ENCODE measurements around the gene IFNL2. TPM values are rescaled to one million over a fixed set of nuclear protein-coding genes. Genes with fewer than 3 reads are reported as not detected.

The IFNL2 gene
- total RNA-seq, 4 donors from 2014 or later = not detected

DNA sequence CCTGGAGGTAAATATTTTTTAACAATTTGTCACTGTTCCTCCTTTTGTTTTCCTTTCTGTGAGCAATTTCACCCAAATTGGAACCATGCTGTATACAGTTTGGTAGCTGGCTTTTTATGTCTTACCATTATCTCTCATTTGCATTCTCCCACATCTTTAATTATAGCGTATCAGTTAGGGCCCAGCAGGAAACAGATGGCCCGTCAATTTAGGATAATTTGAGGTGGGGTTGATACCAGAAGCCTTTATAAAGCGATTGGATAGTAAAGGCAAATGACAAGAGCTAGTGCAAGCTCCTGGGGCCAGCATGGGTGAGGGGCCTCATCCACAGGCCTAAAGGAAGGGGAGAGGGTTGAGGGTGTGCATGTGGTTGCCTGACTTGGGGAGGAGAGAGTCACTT is 15.7 kb upstream of the IFNL2 start:
- intact Hi-C loops (cut with DNase I; ENCODE audit: low total_unique reads) = no loop called here

DNA sequence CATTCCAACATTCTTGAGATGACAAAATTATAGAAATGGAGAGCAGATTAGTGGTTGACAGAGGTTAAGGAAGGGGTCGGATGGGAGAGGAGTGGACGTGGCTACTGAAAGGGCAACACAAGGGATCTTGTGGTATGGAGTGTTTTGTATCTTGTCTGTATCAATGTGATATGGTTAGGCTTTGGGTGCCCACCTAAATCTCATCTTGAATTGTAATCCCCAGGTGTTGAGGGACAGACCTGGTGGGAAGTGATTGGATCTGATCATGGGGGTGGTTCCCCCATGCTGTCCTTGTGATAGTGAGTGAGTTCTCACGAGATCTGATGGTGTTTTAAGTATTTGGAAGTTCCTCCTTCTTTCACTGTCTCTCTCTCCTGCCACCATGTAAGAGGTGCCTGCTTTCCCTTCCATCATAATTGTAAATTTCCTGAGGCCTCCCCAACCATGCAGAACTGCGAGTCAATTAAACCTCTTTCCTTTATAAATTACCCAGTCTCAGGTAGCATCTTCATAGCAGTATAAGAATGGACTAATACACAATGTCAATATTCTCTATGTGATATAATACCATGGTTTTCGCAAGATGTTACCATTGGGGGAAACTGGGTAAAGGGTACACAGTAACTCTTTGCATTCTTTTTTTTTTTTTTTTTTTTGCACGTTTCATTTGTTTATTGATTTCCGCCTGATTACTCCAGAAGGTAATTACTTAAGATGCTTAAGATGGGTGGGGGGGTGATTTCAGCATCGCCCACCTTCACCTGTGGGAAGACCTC is 14.6 kb upstream of the IFNL2 start:
- WGBS, 2 donors = 82 to 90% methylated on average over 8 of the region's 8 CpGs
- TF ChIP-seq, protein P1, sequence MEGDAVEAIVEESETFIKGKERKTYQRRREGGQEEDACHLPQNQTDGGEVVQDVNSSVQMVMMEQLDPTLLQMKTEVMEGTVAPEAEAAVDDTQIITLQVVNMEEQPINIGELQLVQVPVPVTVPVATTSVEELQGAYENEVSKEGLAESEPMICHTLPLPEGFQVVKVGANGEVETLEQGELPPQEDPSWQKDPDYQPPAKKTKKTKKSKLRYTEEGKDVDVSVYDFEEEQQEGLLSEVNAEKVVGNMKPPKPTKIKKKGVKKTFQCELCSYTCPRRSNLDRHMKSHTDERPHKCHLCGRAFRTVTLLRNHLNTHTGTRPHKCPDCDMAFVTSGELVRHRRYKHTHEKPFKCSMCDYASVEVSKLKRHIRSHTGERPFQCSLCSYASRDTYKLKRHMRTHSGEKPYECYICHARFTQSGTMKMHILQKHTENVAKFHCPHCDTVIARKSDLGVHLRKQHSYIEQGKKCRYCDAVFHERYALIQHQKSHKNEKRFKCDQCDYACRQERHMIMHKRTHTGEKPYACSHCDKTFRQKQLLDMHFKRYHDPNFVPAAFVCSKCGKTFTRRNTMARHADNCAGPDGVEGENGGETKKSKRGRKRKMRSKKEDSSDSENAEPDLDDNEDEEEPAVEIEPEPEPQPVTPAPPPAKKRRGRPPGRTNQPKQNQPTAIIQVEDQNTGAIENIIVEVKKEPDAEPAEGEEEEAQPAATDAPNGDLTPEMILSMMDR (IDR thresholded peaks at IDR 0.05) = no peak
- TF ChIP-seq POLR2A (IDR thresholded peaks at IDR 0.05) = no peak
- intact Hi-C loops (cut with DNase I; ENCODE audit: low total_unique reads) = no loop called here
- DNase-seq (ENCODE audit: low spot score in 2 of 2) = no peak
- H3K4me3 ChIP-seq (ENCODE audit: low read depth, poor library complexity, severe bottlenecking) = no peak overlapping the region

More for the DNA sequence above, 15.7 kb upstream of the IFNL2 start:
- WGBS, 2 donors = 52 to 70% methylated on average over 3 of the region's 3 CpGs
- TF ChIP-seq, protein P1 (IDR thresholded peaks at IDR 0.05) = no peak
- no peak for TF ChIP-seq POLR2A (IDR thresholded peaks at IDR 0.05)
- DNase-seq (ENCODE audit: low spot score in 2 of 2) = no peak
- no peak overlapping the region for H3K4me3 ChIP-seq (ENCODE audit: low read depth, poor library complexity, severe bottlenecking)

DNA sequence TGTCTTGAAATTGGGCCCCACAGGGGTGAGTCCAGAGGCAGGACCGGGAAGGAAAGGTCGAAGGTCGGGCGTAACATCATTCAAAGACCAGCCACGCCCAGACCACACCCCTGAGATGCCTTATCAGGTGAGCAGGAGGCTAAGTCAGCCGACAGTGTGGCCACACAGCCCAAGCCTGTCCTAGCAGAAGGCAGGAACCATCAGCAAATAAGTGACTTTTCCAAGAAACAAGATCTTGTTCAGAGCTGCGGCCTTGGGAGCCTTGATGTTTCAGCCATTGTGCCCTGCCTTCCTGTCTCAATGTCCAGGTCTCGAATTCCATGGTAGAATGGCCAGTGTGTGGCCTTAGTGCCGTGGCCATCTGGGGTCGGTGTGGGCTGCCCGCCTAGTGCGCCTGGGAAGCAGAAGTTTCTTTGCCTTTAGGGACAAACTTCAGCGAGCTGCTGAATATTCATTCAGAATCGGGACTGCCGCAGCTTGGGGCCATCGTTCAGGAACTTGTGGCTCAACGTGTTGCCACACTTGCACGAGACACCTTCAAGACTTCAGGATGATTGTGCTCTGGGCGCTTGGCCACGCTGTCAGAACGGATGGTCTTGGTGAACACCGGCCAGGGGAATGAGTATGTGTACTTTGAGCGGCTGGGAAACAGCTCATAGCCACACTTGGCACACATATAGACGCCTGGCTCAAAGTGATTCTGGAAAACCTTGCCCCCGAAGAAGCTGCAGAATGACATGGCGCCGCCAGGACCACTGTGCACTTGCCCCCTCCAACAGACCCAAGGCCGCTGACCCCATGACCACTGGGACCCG is 13.5 kb upstream of the IFNL2 start:
- H3K4me3 ChIP-seq (ENCODE audit: low read depth, poor library complexity, severe bottlenecking) = no peak overlapping the region
- TF ChIP-seq, protein P1 (IDR thresholded peaks at IDR 0.05) = no peak
- TF ChIP-seq POLR2A (IDR thresholded peaks at IDR 0.05) = no peak
- intact Hi-C loops (cut with DNase I; ENCODE audit: low total_unique reads) = no loop called here
- 78 to 80% methylated on average over 26 to 29 of the region's 29 CpGs for WGBS, 2 donors
- no peak for DNase-seq (ENCODE audit: low spot score in 2 of 2)

GRCh38 chr19:39257227-39257626 is 11.0 kb upstream of the IFNL2 start:
- no peak for DNase-seq (ENCODE audit: low spot score in 2 of 2)
- 96% methylated on average over 4 of the region's 4 CpGs for WGBS, 2 donors
- TF ChIP-seq, protein P1 (IDR thresholded peaks at IDR 0.05) = no peak
- TF ChIP-seq POLR2A (IDR thresholded peaks at IDR 0.05) = no peak
- intact Hi-C loops (cut with DNase I; ENCODE audit: low total_unique reads) = no loop called here
- H3K4me3 ChIP-seq (ENCODE audit: low read depth, poor library complexity, severe bottlenecking) = no peak overlapping the region

DNA sequence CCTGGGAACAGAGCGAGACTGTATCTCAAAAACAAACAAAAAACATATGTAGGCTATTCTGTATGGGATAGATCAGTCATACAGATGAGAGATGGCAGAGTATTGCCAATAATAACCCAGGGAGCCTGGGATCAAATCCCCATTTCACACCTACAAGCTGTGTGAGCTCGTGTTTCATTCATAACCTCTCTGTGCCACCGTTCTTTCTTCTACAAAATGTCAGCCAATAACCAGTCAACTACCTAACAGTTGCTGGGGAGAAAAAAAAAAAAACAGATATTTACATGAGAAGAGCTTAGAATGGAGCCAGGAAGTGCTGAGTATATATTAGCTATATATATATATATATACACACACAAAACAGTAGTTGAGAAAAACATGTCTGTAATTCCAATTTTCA is 6.5 kb upstream of the IFNL2 start:
- intact Hi-C loops (cut with DNase I; ENCODE audit: low total_unique reads) = no loop called here
- DNase-seq (ENCODE audit: low spot score in 2 of 2) = no peak
- TF ChIP-seq, protein P1 (IDR thresholded peaks at IDR 0.05) = no peak
- no peak for TF ChIP-seq POLR2A (IDR thresholded peaks at IDR 0.05)
- no peak overlapping the region for H3K4me3 ChIP-seq (ENCODE audit: low read depth, poor library complexity, severe bottlenecking)
- WGBS, 2 donors = 80 to 82% methylated on average over 3 of the region's 3 CpGs
